Sciatic nerve (tissue), 2 donors: ENCODE measurements around the gene ZSCAN20. TPM values are rescaled to one million over a fixed set of nuclear protein-coding genes. Genes with fewer than 3 reads are reported as not detected.

Source experiments
- ATAC-seq: fragments of 200-7000 bp; cut with Tn5 transposase; one replicate; pipeline ENCODE4 v1.9.1; 2020; ENCODE audit warnings: mild to moderate bottlenecking, moderate library complexity
- DNase-seq: peaks from one replicate; pipeline ENCODE4 v3.0.0-alpha.2; 2020; ENCODE audit warnings: low spot score
- intact Hi-C: fragments of 100-400 bp; cut with DNase I; formaldehyde crosslinking; loops from one replicate; pipeline ENCODE4 v1.14.2; 2022
- total RNA-seq: library from RNA; stranded (reverse); fragmentation: NEBNext Ultra II Directional; extraction: Animal tissue kit (Norgen Biotek cat#: 25700); gene quantifications from one replicate; pipeline ENCODE4 v1.2.1, GENCODE V29; 2021
- donor health status: DM: no; HTN: no; CAD: no.
- donor health status: DM: no; HTN: no; CAD: no.

The ZSCAN20 gene
- total RNA-seq: 8.1 TPM

- intact Hi-C loops: no loop called here
- peak; percentile 97 for ATAC-seq
Observed at GRCh38 chr1:33472269-33472980, at the start of gene ZSCAN20. Gene ZSCAN20 (plus strand): TSS chr1:33472645. CDS start chr1:33479289, 6,644 bp downstream.

GRCh38 chr1:33424205-33424604, 48.2 kb upstream of the ZSCAN20 start:
- DNase-seq (no peak), ATAC-seq (no peak)
- intact Hi-C loops: no loop called here

More at GRCh38 chr1:33472269-33472980, at the start of gene ZSCAN20:
- DNase-seq: peak; percentile 98

- DNase-seq (no peak), ATAC-seq (no peak)
- intact Hi-C loops: no loop called here
Observed at GRCh38 chr1:33424610-33425009, 47.8 kb upstream of the ZSCAN20 start.

GRCh38 chr1:33425900-33426299, 46.5 kb upstream of the ZSCAN20 start:
- ATAC-seq (no peak), DNase-seq (no peak)
- intact Hi-C loops: no loop called here

- intact Hi-C loops: no loop called here
- DNase-seq: no peak
- no peak for ATAC-seq
Observed at GRCh38 chr1:33426916-33427315, 45.5 kb upstream of the ZSCAN20 start.

- intact Hi-C loops: loop anchor here (1.0 kb wide), 1 partner anchor 43 kb away; no protein-coding TSS in a partner anchor
- ATAC-seq (no peak), DNase-seq (no peak)
Observed at GRCh38 chr1:33428661-33429060, 43.8 kb upstream of the ZSCAN20 start.

GRCh38 chr1:33429332-33429731, 43.1 kb upstream of the ZSCAN20 start:
- intact Hi-C loops: loop anchor here (1.0 kb wide), 1 partner anchor 44 kb away; no protein-coding TSS in a partner anchor
- ATAC-seq (no peak), DNase-seq (no peak)

GRCh38 chr1:33429856-33430691, 42.4 kb upstream of the ZSCAN20 start:
- DNase-seq (peak; percentile 63), ATAC-seq (no peak)
- intact Hi-C loops: loop anchor here (1.0 kb wide), 1 partner anchor 45 kb away; no protein-coding TSS in a partner anchor

GRCh38 chr1:33430692-33431593, 41.5 kb upstream of the ZSCAN20 start, which contains the start of gene PHC2:
Gene PHC2 (minus strand): TSS chr1:33431095. CDS start chr1:33375539, 55,556 bp downstream.
- DNase-seq (peak; percentile 99), ATAC-seq (peak; percentile 98)
- intact Hi-C loops: no loop called here

- intact Hi-C loops: no loop called here
- DNase-seq (peak; percentile 66), ATAC-seq (peak; percentile 76)
Observed at GRCh38 chr1:33433509-33434362, 38.7 kb upstream of the ZSCAN20 start.

GRCh38 chr1:33434363-33434750, 38.1 kb upstream of the ZSCAN20 start:
- DNase-seq (no peak), ATAC-seq (no peak)
- intact Hi-C loops: no loop called here

- ATAC-seq (no peak), DNase-seq (no peak)
- intact Hi-C loops: no loop called here
Observed at GRCh38 chr1:33435096-33435820, 37.2 kb upstream of the ZSCAN20 start.

- DNase-seq: no peak
- intact Hi-C loops: no loop called here
- ATAC-seq: no peak
Observed at GRCh38 chr1:33436557-33437285, 35.7 kb upstream of the ZSCAN20 start.

- intact Hi-C loops: no loop called here
- no peak for ATAC-seq
- no peak for DNase-seq
Observed at GRCh38 chr1:33438364-33439160, 33.9 kb upstream of the ZSCAN20 start.

GRCh38 chr1:33439662-33440061, 32.8 kb upstream of the ZSCAN20 start:
- intact Hi-C loops: no loop called here
- no peak for ATAC-seq
- no peak for DNase-seq

- no peak for DNase-seq
- no peak for ATAC-seq
- intact Hi-C loops: no loop called here
Observed at GRCh38 chr1:33441088-33441745, 31.2 kb upstream of the ZSCAN20 start.
